Putamen (tissue), 1 donor: ENCODE results near the gene SEMA6C.
"Not testable (repeated sequence)": the region's sequence is repeated elsewhere in the genome, so short reads cannot be mapped to it uniquely, and the experiment has no call there.

ENCODE experiments used
- DNase-seq: peaks from one replicate; pipeline ENCODE4 v3.0.0-alpha.2; 2016; ENCODE audit warnings: low spot score

SEMA6C gene, protein sequence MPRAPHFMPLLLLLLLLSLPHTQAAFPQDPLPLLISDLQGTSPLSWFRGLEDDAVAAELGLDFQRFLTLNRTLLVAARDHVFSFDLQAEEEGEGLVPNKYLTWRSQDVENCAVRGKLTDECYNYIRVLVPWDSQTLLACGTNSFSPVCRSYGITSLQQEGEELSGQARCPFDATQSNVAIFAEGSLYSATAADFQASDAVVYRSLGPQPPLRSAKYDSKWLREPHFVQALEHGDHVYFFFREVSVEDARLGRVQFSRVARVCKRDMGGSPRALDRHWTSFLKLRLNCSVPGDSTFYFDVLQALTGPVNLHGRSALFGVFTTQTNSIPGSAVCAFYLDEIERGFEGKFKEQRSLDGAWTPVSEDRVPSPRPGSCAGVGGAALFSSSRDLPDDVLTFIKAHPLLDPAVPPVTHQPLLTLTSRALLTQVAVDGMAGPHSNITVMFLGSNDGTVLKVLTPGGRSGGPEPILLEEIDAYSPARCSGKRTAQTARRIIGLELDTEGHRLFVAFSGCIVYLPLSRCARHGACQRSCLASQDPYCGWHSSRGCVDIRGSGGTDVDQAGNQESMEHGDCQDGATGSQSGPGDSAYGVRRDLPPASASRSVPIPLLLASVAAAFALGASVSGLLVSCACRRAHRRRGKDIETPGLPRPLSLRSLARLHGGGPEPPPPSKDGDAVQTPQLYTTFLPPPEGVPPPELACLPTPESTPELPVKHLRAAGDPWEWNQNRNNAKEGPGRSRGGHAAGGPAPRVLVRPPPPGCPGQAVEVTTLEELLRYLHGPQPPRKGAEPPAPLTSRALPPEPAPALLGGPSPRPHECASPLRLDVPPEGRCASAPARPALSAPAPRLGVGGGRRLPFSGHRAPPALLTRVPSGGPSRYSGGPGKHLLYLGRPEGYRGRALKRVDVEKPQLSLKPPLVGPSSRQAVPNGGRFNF

DNA sequence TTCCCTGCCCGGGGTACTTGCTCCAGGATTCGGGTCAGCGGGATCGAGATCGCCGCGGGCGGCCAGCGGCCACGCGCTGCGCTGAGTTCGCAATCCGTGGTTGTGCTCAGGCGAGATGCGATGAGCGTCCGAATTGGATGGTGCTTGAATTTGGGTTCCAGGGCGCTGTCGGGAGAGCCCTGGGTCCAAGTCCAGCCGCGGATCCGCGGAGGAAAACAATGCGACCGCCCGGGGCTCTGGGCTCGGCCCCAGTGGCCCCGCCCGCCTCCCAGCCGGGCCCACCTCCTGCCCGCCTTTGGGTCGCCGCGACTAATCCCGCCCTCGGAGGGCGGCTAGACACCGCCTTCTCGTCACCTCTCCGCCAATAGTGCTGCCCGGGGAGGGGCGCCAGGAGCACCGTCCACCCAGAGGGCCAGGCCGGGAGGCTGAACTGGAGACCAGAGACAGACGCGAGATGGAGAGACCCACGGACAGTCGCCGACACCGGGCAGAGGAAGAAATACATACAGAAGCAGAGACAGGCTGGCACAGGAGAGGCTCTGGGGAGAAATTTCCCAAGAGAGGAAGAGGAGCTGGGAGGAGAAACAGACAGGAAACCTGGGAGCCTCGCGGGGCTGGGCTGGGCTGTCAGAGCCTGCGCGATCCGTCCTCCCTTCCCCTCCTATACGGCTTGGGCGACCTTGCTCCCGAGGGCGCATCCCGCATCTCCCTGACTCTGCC is at the start of gene SEMA6C:
Gene SEMA6C, minus strand, starts transcription at position 220 of the 720 bp plus-strand sequence. CDS start 4,010 bp downstream, outside the sequence.
- DNase-seq = peak; percentile 96

DNA sequence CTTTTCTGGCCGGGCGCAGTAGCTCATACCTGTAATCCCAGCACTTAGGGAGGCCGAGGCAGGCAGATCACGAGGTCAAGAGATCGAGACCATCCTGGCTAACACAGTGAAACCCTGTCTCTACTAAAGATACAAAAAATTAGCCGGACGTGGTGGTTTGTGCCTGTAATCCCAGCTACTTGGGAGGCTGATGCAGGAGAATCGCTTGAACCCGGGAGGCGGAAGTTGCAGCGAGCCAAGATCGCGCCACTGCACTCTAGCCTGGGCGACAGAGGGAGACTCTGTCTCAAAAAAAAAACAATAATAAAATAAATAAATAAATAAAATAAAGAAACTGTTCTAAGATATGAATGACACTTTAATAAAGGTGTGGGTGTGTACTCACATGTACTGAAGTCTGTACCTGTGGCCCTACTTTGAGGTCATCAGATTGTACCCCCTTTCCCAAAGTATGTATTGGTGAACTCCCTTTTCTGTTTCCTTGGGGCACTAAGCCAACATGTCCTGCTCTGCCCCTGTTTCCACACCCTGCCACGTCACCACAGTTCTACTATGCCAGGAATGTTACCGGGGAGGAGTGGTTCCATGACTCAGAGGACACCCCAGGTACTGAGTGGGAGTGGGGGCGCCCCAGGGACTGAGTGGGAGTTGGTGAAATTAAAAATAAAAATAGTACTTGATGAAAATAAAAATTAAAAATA is 48.6 kb upstream of the SEMA6C start:
- DNase-seq = peak; percentile 52

DNA sequence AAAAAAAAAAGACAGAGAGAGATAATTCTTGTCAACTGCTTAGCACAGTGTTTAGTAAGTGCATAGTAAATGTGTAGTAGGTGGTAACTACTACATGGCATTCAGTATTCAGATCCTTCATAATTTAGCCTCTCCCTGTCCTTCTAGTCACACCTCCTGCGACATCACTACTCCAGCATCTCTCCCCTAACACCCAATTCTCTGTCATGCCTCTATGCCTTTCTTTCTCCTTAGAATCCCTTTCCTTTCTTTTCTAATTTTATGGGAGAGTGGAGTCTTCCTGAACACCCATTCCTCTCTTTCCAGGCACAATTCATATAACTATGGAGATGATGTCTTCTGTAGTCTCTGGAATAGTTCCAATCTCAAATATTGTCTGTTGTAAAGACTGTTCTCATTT is 47.4 kb upstream of the SEMA6C start:
- DNase-seq = no peak

DNA sequence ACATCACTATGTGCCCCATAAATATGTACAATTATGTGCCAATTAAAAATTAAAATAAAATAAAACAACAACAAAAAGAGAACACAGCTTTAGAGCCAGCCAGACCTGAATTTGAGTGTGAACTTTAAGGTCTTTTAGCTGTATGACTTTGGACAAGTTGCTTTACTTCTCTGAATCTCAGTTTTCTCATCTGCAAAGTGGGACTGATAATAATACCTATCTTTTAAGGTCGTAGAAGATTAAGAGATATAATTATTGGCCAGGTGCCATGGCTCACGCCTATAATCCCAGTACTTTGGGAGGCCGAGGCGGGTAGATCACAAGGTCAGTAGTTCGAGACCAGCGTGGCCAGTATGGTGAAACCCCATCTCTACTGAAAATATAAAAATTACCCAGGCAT is 46.9 kb upstream of the SEMA6C start:
- DNase-seq = no peak

DNA sequence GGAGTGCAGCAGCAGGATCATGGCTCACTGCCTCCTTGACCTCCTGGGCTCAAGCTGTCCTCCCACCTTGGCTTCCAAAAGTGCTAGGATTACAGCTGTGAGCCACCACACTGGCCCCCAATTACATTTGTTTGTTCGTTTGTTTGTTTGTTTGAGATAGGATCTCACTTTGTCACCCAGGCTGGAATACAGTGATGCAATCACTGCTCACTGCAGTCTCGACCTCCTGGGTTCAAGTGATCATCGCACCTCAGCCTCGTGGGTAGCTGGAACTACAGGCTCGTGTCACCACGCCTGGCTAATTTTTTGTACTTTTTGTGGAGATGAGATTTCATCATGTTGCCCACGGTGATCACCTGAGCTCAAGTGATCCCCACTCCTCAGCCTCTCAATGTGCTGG is 45.6 kb upstream of the SEMA6C start:
- DNase-seq = no peak

DNA sequence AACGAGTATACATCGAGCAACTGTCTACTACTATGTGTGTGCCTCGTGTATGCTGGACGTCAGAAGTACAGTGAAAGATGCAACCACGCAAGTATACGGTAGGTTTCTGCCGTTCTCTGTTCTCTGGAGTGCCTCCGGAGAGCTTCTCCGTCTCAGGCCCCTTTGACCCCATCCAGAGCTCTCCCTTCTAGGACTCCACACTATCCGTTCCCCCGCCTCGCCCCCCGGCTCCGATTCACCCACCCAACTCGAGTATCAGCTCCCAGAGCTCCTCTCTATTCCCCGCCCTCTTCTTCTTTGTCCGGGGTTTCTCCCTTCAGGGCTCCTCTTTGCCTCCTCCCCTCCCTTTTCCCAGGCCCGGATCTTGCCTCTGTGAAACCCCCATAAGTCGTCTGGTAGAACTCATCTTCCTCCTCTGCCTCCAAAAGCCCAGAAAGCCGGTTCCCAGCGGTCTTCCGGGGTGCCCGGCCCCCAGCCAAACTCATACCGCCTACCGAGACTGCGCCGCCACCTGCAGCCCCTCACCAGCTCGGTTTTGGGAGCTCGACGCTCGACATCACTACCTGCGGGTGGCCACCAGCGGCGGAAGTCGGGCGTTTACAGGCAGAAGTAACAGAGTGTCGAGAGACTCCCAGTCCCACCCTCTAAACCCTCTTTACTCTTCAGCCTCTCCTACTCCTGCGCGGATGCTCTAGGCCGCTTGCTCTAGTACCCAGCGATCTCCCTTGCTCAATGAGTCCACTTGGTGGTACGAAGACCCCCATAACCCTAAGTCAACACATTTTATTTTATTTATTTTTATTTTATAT is 43.4 kb upstream of the SEMA6C start, which contains the start of gene VPS72:
Gene VPS72, minus strand, starts transcription at position 561 of the 809 bp plus-strand sequence. Its CDS starts 76 bp downstream, at position 485.
- DNase-seq = peak; percentile 90

DNA sequence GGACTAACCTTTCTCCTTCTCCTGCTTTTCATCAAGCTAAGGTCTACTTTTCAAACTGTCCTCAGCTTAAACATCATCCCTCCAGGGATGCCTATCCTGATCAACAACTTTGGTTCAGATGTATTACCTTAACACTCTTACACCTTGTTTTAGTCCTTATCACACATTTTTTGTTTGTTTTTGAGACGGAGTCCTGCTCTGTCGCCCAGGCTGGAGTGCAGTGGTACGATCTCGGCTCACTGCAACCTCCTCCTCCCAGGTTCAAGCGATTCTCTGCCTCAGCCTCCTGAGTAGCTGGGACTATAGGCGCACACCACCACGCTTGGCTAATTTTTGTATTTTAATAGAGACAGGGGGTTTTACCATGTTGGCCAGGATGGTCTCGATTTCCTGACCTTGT is 42.2 kb upstream of the SEMA6C start:
- not testable (repeated sequence) for DNase-seq

DNA sequence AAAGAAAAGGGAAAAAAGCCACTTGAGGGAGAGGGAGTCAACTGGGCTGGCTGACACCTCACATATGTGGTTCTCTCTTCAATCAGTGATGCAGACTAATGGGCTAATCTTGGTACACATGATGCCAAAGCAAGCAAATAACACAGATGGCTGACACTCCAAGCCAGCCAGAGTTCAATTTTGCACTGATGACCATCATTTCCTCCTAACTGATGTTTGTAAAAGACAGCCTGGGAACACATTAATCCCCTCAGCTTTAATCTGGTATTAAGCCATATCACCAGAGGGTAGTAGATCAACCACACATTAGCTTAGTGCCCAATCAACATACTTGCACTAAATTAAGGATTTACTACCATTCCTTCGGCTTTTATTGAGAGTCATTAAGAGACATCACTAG is 40.8 kb upstream of the SEMA6C start:
- no peak for DNase-seq

DNA sequence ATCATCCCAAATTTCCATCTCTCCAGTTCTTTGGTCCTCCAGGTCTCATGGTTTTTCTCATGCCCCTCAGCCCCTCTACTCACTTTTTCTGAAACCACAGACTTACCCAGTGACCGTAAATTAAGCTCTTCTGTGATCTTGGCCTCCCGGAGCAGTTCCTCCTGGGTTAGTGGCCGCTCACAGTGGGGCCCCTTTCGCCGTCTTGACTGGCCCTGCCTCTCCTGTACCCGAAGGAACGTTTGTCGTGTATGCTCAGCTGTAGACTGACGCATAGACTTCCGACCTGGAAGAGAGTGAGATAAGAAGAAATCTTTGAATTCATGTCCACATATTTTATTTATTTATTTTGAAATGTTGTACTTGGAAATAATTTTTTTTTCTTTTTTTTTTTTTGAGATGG is 37.8 kb upstream of the SEMA6C start:
- DNase-seq = no peak

DNA sequence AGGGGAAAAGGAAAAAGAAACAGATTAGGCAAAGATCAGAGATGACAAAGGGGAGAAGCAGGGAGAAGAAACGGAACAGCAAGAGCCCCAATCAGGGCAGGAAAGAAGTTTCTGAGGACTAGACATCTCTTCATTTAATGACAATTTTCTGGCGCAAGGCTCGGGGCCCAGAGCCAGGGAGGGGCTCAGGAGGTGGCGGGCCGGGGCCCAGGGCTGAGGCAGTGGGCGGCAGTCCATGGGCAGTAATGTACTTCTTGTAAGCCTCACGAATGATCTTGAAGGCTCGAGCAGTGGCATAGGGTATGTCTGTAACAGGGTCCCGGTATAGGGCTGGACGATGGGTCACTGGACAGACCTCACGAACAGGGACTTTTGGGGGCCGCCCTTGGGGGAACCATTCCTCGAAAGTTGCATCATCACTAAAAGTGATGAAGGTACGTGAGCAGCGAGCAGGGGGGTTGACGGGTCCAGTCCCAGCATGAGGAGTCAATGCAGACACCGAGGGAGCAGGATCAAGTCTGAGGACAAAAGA is 30.1 kb upstream of the SEMA6C start:
- DNase-seq = no peak

DNA sequence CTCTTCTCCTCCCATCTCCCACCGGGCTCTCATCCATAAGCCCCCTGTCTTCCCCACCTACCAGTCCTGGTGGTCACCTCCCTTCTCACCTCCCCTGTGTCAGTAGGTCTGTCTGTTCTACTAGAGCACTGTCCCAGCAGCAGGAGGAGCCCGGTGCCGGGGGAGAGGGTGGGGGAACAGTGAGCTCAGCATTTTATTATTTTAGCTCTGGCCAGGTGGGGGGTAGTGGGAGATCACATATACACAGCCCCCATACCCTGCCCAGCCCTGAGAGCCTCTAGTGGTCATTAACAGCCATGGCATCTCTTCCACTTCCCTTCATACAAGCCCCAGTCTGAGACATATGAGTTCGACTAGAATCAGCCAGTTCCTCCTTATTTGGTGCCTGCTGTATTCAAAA is 29.4 kb upstream of the SEMA6C start, which contains the start of gene TMOD4:
Gene TMOD4, minus strand, starts transcription at position 119 of the 400 bp plus-strand sequence. CDS start 1,106 bp downstream, outside the sequence.
- no peak for DNase-seq

DNA sequence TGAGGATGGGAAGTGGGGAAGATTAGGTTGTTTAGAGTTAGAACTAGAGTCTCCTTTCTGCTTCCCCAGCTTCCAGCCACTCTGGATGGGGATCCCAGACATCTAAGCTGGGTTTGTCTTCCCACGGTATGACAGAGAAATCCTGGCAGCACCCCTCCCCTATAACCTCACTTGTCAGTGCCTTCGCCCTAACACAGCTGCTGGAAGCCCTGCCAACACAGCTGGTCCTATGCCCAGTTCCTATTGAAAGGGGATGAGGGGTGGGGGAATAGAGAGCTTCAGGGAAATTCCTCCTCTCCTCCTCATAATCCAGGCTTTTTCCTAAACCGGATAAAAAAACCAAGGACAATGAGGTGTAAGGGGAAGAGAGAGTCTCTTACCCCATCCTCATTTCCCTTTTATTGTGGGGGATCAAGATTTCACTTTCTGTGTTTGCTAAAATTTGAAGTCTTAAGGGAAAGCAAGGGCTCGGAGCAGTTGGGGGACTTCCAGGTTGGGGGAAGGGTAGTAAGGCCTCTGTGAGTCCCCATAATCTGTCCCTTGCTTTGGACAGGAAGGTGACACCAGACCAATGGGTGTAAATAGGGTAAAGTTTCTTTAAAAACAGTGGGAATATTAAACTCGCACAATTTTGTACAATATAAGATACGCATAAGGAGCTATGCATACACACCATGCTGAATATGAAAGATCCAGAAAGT is 28.8 kb upstream of the SEMA6C start:
- DNase-seq = peak; percentile 86

DNA sequence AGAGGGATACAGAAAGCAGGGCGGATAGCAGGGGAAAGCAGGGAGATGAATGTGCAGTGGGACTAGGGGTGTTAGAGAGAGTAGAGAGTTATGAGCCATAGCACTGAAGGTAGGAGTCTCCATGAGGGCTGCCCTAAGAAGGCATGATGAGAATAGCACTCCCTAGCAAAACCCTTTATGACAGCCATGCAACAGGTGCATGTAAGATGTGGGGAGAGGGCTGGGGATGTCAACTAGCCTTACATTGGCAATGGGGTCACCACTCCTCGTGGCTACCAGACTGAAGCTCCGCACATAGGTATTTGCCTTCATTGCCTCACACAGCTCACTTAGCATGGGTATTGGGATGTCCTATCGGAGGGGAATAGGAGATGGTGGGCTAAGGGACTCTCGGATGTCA is 24.8 kb upstream of the SEMA6C start:
- DNase-seq = no peak

DNA sequence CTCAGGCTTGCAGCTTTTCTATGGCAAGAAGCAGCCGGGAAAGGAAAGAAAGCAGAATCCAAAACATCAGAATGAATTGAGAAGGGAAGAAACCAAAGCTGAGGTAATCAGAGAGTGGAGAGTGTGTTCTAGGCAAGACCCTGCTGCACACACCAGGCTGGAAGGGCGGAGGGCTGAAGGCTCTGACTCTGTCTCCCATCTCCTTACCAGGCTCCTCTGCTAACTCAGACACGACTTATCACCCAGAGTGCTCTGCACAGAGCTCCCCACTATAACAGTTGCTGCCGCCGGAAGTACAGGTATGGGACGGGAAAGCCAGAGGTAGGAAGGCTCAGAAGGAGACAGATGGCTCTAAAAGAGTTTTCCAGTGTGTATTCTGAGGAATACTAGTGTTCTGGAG is 20.7 kb upstream of the SEMA6C start:
- DNase-seq = no peak

DNA sequence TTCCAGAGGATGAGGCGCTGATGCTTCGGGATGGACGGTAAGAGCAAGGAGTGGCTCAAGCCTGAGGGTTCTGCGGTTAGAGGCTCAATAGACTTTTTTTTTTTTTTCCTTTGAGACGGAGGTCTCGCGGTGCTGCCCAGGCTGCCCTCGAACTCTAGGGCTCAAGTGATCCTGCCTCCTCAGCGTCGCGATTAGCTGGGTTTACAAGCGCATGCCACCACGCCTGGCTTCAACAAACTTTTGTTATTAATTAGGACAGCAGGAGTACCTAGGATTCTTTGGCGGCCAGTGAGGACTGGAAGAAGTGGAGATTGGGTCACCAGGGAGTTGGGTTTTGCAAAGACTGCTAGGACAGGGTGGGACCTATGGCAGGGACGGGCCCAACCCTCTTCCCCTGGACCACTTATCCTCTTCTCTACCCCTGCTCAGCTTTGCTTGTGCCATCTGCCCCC is 20.1 kb upstream of the SEMA6C start:
- no peak for DNase-seq

DNA sequence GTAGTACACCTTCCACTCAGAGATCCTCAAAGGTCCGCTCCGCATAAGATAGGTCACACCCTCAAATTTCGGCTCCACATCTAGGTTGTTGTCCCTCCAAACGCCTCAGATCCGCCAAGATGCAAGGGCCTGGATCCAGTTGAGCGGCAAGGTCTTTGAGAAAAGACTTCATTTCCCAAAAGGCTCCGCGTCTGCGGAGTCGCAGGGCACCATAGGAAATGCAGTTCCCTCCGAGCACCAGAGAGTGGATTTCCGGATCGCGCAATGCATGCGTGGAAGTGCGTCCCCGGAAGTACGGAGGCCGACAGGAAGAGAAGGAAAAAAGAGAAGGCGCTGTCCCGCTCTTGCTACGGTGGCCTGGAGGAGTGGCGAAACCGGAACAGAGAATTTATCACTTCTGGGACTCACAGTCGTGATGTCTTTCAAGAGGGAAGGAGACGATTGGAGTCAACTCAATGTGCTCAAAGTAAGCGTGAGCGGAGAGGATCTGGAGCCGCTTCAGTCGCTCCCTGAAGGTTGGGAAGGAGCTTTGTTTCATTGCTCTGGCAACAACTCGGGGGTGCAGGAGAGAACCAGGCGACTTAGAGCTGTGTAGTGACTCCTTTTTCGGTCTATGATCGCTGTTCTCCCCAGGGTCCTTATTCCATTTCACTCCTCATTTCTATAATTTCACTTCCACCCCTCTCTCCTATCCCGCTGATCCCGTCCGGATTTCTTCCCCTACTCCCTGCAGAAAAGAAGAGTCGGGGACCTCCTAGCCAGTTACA is 19.5 kb upstream of the SEMA6C start, which contains the start of the genes LYSMD1 and SCNM1:
Gene LYSMD1, minus strand, starts transcription at position 165 of the 767 bp plus-strand sequence. CDS start 644 bp downstream, outside the sequence.
Gene SCNM1, plus strand, starts transcription at position 407 of the 767 bp plus-strand sequence. Its CDS starts 9 bp downstream, at position 416.
- peak; percentile 99 for DNase-seq

DNA sequence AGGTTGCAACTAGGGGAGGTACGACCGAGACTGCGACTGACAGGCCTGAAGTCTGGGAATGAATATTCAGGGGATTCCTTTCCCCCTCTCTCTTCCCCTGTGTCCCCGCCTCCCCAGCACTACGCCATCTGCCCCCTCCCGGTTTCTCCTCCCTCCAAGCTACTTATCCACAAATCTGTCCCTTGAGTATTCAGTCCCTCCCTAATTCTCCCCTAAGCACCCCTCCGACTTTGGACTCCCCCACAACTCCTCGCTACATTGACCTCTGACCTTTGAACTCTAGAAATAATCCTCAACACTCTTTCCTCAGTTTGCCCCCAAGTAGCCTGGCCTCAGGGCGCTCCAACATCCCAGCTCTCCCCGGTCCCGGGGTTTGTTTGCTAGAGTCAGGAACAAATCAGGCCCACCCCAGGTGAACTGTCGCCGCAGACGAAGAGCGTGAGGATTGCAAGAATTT is 18.9 kb upstream of the SEMA6C start:
- DNase-seq = peak; percentile 70

DNA sequence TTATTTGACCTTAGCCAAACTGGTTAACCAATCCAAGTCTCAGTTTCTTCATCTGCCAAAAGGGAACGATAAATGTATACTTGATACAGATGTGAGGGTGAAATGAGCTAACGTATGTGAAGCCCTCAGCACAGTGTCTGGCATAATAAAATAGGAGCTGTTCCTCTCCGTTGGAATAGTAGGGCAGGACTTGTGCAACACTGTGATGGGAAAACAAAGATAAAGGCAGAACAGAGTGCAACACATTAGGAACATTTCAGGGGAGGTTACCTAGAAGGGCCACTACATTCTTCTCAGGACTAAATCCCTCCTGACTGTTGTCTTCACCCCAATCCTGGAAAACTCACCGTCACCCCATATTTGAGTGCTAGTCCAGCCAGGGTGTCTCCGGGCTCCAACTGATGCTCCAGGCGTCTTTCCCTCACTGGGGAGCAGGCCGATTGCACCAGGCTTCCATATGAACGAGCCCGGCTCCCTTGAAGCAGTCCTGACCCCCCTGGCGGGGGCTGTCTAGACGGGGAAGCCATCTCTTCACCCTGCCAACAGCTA is 18.4 kb upstream of the SEMA6C start:
- DNase-seq = no peak
